HG03139 (cell line): ENCODE results near the gene SEMA4D.
"Not testable (repeated sequence)": the region's sequence is repeated elsewhere in the genome, so short reads cannot be mapped to it uniquely, and the experiment has no call there.

Experiments
- ATAC-seq: cut with Tn5 transposase; IDR thresholded peaks from one replicate; pipeline ENCODE4 v1.9.1; 2021; ENCODE audit not compliant: unreplicated experiment

SEMA4D gene

GRCh38 chr9:89482901-89483361 is 15.0 kb downstream of the SEMA4D start:
- ATAC-seq = no peak

GRCh38 chr9:89482056-89482851 is 15.7 kb downstream of the SEMA4D start:
- no peak for ATAC-seq

GRCh38 chr9:89481538-89481915 is 16.4 kb downstream of the SEMA4D start:
- no peak for ATAC-seq

GRCh38 chr9:89480825-89481537 is 16.9 kb downstream of the SEMA4D start:
- ATAC-seq = no peak

- not testable (repeated sequence) for ATAC-seq
These were observed 17.5 kb downstream of the SEMA4D start for GRCh38 chr9:89480372-89480771.

- not testable (repeated sequence) for ATAC-seq
These were observed 18.3 kb downstream of the SEMA4D start for GRCh38 chr9:89479669-89480011.

- ATAC-seq = no peak
These were observed 18.9 kb downstream of the SEMA4D start for GRCh38 chr9:89478821-89479668.

GRCh38 chr9:89477811-89478630 is 19.9 kb downstream of the SEMA4D start:
- no peak for ATAC-seq

GRCh38 chr9:89477384-89477783 is 20.5 kb downstream of the SEMA4D start:
- ATAC-seq = no peak

- ATAC-seq = no peak
These were observed 21.4 kb downstream of the SEMA4D start for GRCh38 chr9:89476546-89476945.

- ATAC-seq = no peak
These were observed 21.9 kb downstream of the SEMA4D start for GRCh38 chr9:89475891-89476440.

GRCh38 chr9:89474939-89475338 is 23.0 kb downstream of the SEMA4D start:
- ATAC-seq = no peak

GRCh38 chr9:89473762-89474469 is 24.0 kb downstream of the SEMA4D start:
- ATAC-seq = peak; percentile 46

GRCh38 chr9:89471796-89472320 is 26.1 kb downstream of the SEMA4D start:
- not testable (repeated sequence) for ATAC-seq

GRCh38 chr9:89471390-89471789 is 26.5 kb downstream of the SEMA4D start:
- ATAC-seq = no peak

GRCh38 chr9:89470224-89470839 is 27.6 kb downstream of the SEMA4D start:
- no peak for ATAC-seq

GRCh38 chr9:89469003-89469402 is 28.9 kb downstream of the SEMA4D start:
- no peak for ATAC-seq

- ATAC-seq = no peak
These were observed 29.5 kb downstream of the SEMA4D start for GRCh38 chr9:89468281-89468960.

GRCh38 chr9:89467278-89467625 is 30.7 kb downstream of the SEMA4D start:
- peak; percentile 4 for ATAC-seq
